Gastroesophageal sphincter (tissue), 3 donors: ENCODE results near the gene BIRC7.

ENCODE experiments used
- CTCF ChIP-seq, 4 experiments: fragments of 200-600 bp in 2 of 4; fragments of 450-650 bp in 2 of 4; sonication (generic) in 1 of 4; IDR thresholded peaks; one replicate each; pipeline ENCODE4 v1.5.1; 2017 to 2019; ENCODE audit warnings: antibody characterized with exemption in 4 of 4, mild to moderate bottlenecking in 2 of 4, moderate library complexity in 2 of 4
- EP300 ChIP-seq: sonication (generic); formaldehyde crosslinking; IDR thresholded peaks from one replicate; pipeline ENCODE4 v1.6.1; 2017; ENCODE audit warnings: antibody characterized with exemption, mild to moderate bottlenecking
- POLR2A ChIP-seq, 2 donors: fragments of 450-650 bp; IDR thresholded peaks; one replicate each; pipeline ENCODE4 v1.6.1; 2017; ENCODE audit warnings: antibody characterized with exemption in 2 of 2, mild to moderate bottlenecking in 2 of 2, moderate library complexity in 1 of 2
- POLR2AphosphoS5 ChIP-seq: sonication (generic); formaldehyde crosslinking; IDR thresholded peaks from one replicate; pipeline ENCODE4 v1.6.1; 2017; ENCODE audit warnings: antibody characterized with exemption

GRCh38 chr20:63246490-63247288 lies 11.0 kb downstream of the BIRC7 start:
- no peak for TF ChIP-seq CTCF (IDR thresholded peaks at IDR 0.05)
- no peak for TF ChIP-seq POLR2AphosphoS5
- no peak for TF ChIP-seq POLR2A (IDR thresholded peaks at IDR 0.05)
- TF ChIP-seq EP300 = no peak
